Caki2 (cell line): ENCODE measurements around the gene FHAD1. TPM values are rescaled to one million over a fixed set of nuclear protein-coding genes. Genes with fewer than 3 reads are reported as not detected.

Experiments
- DNase-seq: peaks from one replicate; pipeline ENCODE4 v3.0.0-alpha.2; 2015; ENCODE audit warnings: low read depth
- in situ Hi-C: cut with HindIII; loops from 2 replicates; pipeline ENCODE4 v1.10.0; 2016; ENCODE audit warnings: low sequenced_read_pairs, low pct_unique_long_range_greater_than_20kb, mixed read lengths
- total RNA-seq: library from RNA; depleted of rRNA; stranded (reverse); fragments of >200 nt; shearing (Covaris generic); gene quantifications from 2 replicates; pipeline ENCODE4 v1.2.3, GENCODE V29; 2014; ENCODE audit warnings: low replicate concordance

FHAD1 gene
- total RNA-seq, 1 experiment from 2014 or later: 18.0 TPM

GRCh38 chr1:15242766-15243165, 4.3 kb upstream of the FHAD1 start:
- in situ Hi-C loops: no loop called here
- DNase-seq: no peak

- no peak for DNase-seq
- in situ Hi-C loops: no loop called here
Measured at GRCh38 chr1:15243275-15244043, 3.6 kb upstream of the FHAD1 start.

GRCh38 chr1:15244813-15245212, 2.2 kb upstream of the FHAD1 start:
- no peak for DNase-seq
- in situ Hi-C loops: no loop called here

- no peak for DNase-seq
- in situ Hi-C loops: no loop called here
Measured at GRCh38 chr1:15245593-15246360, 1.2 kb upstream of the FHAD1 start.

GRCh38 chr1:15248216-15248615, 1.2 kb downstream of the FHAD1 start:
- DNase-seq: no peak
- in situ Hi-C loops: no loop called here

GRCh38 chr1:15249081-15249480, 2.1 kb downstream of the FHAD1 start:
- in situ Hi-C loops: no loop called here
- DNase-seq: no peak

GRCh38 chr1:15251857-15252835, 5.1 kb downstream of the FHAD1 start:
- in situ Hi-C loops: no loop called here
- DNase-seq: no peak

GRCh38 chr1:15254559-15254958, 7.5 kb downstream of the FHAD1 start:
- DNase-seq: no peak
- in situ Hi-C loops: no loop called here

- DNase-seq: no peak
- in situ Hi-C loops: no loop called here
Measured at GRCh38 chr1:15255582-15256149, 8.6 kb downstream of the FHAD1 start.

- in situ Hi-C loops: no loop called here
- no peak for DNase-seq
Measured at GRCh38 chr1:15256584-15256983, 9.6 kb downstream of the FHAD1 start.

GRCh38 chr1:15257309-15257708, 10.3 kb downstream of the FHAD1 start:
- DNase-seq: no peak
- in situ Hi-C loops: no loop called here

GRCh38 chr1:15258833-15259621, 12.0 kb downstream of the FHAD1 start:
- DNase-seq: no peak
- in situ Hi-C loops: no loop called here

GRCh38 chr1:15259622-15260007, 12.6 kb downstream of the FHAD1 start:
- DNase-seq: no peak
- in situ Hi-C loops: no loop called here

GRCh38 chr1:15260418-15261154, 13.6 kb downstream of the FHAD1 start:
- peak; percentile 30 for DNase-seq
- in situ Hi-C loops: no loop called here

GRCh38 chr1:15261155-15262002, 14.4 kb downstream of the FHAD1 start:
- peak; percentile 11 for DNase-seq
- in situ Hi-C loops: no loop called here

- DNase-seq: no peak
- in situ Hi-C loops: no loop called here
Measured at GRCh38 chr1:15262003-15262377, 15.0 kb downstream of the FHAD1 start.
